Thoracic aorta (tissue), 2 donors: ENCODE measurements around the gene GSPT2. TPM values are rescaled to one million over a fixed set of nuclear protein-coding genes. Genes with fewer than 3 reads are reported as not detected.

ENCODE experiments used
- ATAC-seq: fragments of 150-250 bp; one replicate; pipeline ENCODE4 v1.8.0; 2017; ENCODE audit warnings: low read depth; ENCODE audit not compliant: insufficient number of reproducible peaks, low FRiP score
- DNase-seq: peaks from one replicate; pipeline ENCODE4 v3.0.0-alpha.2; 2020; ENCODE audit warnings: low spot score
- H3K27ac ChIP-seq, 2 donors: fragments of 200-600 bp; sonication (generic); 1 replicate in 1 of 2; 2 replicates in 1 of 2; pipeline ENCODE4 v1.5.1; 2016; ENCODE audit warnings: mild to moderate bottlenecking in 2 of 2, moderate library complexity in 2 of 2
- H3K27me3 ChIP-seq: fragments of 200-600 bp; sonication (generic); replicated peaks from 2 replicates; pipeline ENCODE4 v1.6.0; 2016; ENCODE audit warnings: mild to moderate bottlenecking; ENCODE audit not compliant: insufficient read depth
- H3K36me3 ChIP-seq: fragments of 200-600 bp; sonication (generic); one replicate; pipeline ENCODE4 v1.5.1; 2016
- H3K4me1 ChIP-seq, 2 donors: fragments of 200-600 bp; sonication (generic); 1 replicate in 1 of 2; 2 replicates in 1 of 2; pipeline versions ENCODE4 v1.5.1 to v1.6.0; 2016; ENCODE audit warnings: low read depth in 2 of 2, mild to moderate bottlenecking in 1 of 2; ENCODE audit not compliant: control insufficient read depth in 1 of 2
- H3K4me3 ChIP-seq: fragments of 200-600 bp; sonication (generic); 2 replicates; pipeline ENCODE4 v1.5.1; 2016; ENCODE audit warnings: mild to moderate bottlenecking
- H3K9me3 ChIP-seq: fragments of 200-600 bp; sonication (generic); 2 replicates; pipeline ENCODE4 v1.5.1; 2016
- total RNA-seq, 2 donors: library from RNA; depleted of rRNA; stranded (reverse); fragments of >200 nt; gene quantifications; one replicate each; pipeline versions ENCODE4 v1.1.0 to v1.2.3, GENCODE V29; 2016
- TF ChIP-seq, protein P1 (sequence below): fragments of 200-600 bp; sonication (generic); IDR thresholded peaks from one replicate; pipeline ENCODE4 v1.5.1; 2019; ENCODE audit warnings: antibody characterized with exemption

GSPT2 gene
- total RNA-seq, 2 donors from 2014 or later: 3.1 to 5.2 TPM

DNA sequence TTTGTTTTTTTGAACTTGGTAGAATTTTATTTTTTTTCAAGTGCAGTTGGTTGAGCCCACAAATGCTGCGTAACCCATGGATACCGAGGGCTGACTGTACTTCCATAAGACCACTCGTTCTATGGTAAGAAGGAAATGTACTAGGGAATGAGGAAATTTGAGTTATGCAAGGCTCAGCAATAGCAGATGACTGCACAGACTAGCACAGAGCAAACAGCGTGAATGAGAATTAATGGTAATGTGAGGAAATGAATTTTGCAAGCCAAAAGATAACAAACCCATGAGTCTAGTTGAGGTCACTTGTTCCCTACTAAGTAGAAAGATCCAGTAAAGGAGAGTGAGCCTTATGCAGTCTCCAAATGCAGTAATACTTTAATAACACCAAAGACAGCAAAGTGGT lies 17.4 kb downstream of the GSPT2 start:
- DNase-seq (no peak), ATAC-seq (no peak)
- TF ChIP-seq, protein P1, sequence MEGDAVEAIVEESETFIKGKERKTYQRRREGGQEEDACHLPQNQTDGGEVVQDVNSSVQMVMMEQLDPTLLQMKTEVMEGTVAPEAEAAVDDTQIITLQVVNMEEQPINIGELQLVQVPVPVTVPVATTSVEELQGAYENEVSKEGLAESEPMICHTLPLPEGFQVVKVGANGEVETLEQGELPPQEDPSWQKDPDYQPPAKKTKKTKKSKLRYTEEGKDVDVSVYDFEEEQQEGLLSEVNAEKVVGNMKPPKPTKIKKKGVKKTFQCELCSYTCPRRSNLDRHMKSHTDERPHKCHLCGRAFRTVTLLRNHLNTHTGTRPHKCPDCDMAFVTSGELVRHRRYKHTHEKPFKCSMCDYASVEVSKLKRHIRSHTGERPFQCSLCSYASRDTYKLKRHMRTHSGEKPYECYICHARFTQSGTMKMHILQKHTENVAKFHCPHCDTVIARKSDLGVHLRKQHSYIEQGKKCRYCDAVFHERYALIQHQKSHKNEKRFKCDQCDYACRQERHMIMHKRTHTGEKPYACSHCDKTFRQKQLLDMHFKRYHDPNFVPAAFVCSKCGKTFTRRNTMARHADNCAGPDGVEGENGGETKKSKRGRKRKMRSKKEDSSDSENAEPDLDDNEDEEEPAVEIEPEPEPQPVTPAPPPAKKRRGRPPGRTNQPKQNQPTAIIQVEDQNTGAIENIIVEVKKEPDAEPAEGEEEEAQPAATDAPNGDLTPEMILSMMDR: no peak
- Histone ChIP-seq H3K27ac (no peak overlapping the region), H3K36me3 (no peaks in the 10 kb centered on the region), H3K27me3 (no peaks in the 10 kb centered on the region), H3K4me3 (no peak overlapping the region), H3K4me1 (no peaks in the 10 kb centered on the region), H3K9me3 (no peaks in the 10 kb centered on the region)

DNA sequence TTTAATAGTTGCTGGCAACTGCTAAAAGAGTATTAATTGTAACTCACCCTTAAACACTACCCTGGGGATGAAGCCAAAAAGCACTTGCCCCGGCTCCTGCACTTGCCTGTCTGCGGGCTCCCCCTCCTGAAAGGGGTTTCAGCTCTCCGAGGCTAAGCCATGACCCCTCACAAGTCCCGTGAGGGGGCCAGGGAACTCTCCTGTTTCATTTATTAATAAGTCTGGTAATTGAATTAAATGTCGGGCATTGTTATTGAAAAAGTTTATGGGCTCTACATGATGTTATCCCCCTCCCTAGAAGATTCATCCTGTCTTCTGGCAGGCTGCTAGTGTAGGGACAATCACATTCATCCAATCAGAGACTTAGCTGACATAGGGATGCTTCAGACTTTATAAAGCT lies 23.3 kb downstream of the GSPT2 start:
- no peak for ATAC-seq
- TF ChIP-seq, protein P1: no peak

DNA sequence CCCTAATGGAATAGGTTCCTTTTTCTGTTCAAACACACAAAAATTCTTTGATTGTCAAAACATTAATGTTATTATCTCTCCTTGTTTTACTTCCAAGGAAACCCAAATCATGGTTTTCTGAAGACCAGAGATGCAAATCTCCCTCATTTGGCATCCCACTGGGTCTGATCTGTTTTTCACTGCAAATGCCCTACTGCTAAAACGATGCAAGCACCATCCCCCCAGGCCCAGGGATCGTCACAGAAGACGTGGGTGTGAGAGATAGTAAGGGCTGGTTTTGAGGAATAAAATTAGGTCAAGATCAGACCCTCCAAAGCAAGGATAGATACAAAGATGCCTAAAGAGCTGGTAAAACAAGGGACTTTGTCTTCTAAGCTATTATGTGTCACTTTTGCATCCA lies 33.6 kb downstream of the GSPT2 start:
- TF ChIP-seq, protein P1: no peak
- H3K27ac ChIP-seq: no peak overlapping the region
- ATAC-seq: no peak
- no peak for DNase-seq
- H3K4me3 ChIP-seq: no peak overlapping the region
- H3K4me1 ChIP-seq: no peaks in the 10 kb centered on the region
- no peaks in the 10 kb centered on the region for H3K9me3 ChIP-seq
- H3K27me3 ChIP-seq: no peaks in the 10 kb centered on the region
- no peaks in the 10 kb centered on the region for H3K36me3 ChIP-seq

More for the DNA sequence above, 23.3 kb downstream of the GSPT2 start:
- DNase-seq: no peak
- H3K4me3 ChIP-seq: no peak overlapping the region
- no peaks in the 10 kb centered on the region for H3K27me3 ChIP-seq
- H3K36me3 ChIP-seq: no peaks in the 10 kb centered on the region
- H3K27ac ChIP-seq: no peak overlapping the region
- H3K4me1 ChIP-seq: no peaks in the 10 kb centered on the region
- no peaks in the 10 kb centered on the region for H3K9me3 ChIP-seq

DNA sequence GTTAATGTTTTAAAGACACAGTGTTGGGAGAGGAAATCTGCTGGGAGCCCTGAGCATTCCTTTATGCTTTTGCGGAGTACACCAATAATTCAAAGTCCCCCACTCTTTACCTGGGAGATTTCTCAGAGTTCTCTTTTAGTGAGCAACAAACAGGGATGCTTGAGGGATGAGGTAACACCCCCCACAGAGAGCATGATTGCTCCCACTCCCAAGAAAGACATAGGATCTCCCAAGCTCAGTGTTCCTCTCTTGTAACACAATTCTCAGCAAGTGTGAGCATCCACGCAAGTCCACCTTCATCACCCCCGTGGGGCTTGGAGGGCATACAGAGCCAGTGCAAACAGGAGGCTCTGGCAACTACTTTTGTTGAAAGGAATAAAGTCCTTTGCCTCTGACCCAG lies 36.1 kb downstream of the GSPT2 start:
- H3K27ac ChIP-seq: no peak overlapping the region
- no peaks in the 10 kb centered on the region for H3K4me1 ChIP-seq
- TF ChIP-seq, protein P1: no peak
- ATAC-seq (no peak), DNase-seq (no peak)
- no peaks in the 10 kb centered on the region for H3K9me3 ChIP-seq
- no peaks in the 10 kb centered on the region for H3K36me3 ChIP-seq
- no peaks in the 10 kb centered on the region for H3K27me3 ChIP-seq
- H3K4me3 ChIP-seq: no peak overlapping the region

DNA sequence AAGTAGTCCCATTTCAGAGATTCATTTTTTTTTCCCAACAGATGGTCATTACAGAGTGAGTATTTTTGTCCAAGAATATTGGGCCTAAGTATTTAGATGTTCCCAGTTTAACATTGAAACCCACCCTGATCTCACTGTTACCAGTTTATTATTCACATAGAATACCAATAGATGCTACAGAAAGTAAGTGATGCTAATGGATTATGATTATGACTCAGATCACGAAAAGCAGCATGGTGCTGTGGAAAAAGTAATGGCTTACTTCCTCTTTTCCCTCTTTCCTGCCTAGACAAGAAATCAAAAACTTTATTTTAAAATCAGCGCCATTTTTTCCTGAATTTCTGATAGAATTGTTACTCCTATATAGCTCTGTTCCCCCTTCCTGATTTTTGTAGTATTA lies 51.9 kb downstream of the GSPT2 start:
- no peak overlapping the region for H3K4me3 ChIP-seq
- no peak overlapping the region for H3K27ac ChIP-seq
- no peak for ATAC-seq
- H3K9me3 ChIP-seq: no peaks in the 10 kb centered on the region
- TF ChIP-seq, protein P1: no peak
- no peaks in the 10 kb centered on the region for H3K27me3 ChIP-seq
- no peaks in the 10 kb centered on the region for H3K4me1 ChIP-seq
- DNase-seq: no peak
- H3K36me3 ChIP-seq: no peaks in the 10 kb centered on the region

Other genes with a start within 250 kb of the GSPT2 start
- gene NUDT11, start 246.8 kb upstream of the GSPT2 start, total RNA-seq: 1 to 10 TPM; 1.8 to 5.0 TPM
- not detected for gene CENPVL3, start 124.5 kb upstream of the GSPT2 start, total RNA-seq
- not detected for gene CENPVL2, start 60.6 kb upstream of the GSPT2 start, total RNA-seq
- not detected for gene CENPVL1, start 32.9 kb upstream of the GSPT2 start, total RNA-seq
- 10 to 100 TPM; 51.6 to 56.6 TPM for gene MAGED1, start 150.2 kb downstream of the GSPT2 start, total RNA-seq